Stomach (tissue), 9 donors: ENCODE measurements around the gene ELMO1. TPM values are rescaled to one million over a fixed set of nuclear protein-coding genes. Genes with fewer than 3 reads are reported as not detected.

Source experiments
- DNase-seq, 2 donors: peaks; one replicate each; pipeline versions ENCODE4 v3.0.0 to v3.0.0-alpha.2; 2013 to 2019
- H3K27ac ChIP-seq, 5 donors: fragments of 200-600 bp in 4 of 5; sonication (generic) in 4 of 5; one replicate each; pipeline ENCODE4 v1.5.1; 2013 to 2019; ENCODE audit warnings: mild to moderate bottlenecking in 1 of 5, moderate library complexity in 1 of 5
- H3K27me3 ChIP-seq, 3 donors: fragments of 200-600 bp; sonication (generic); one replicate each; pipeline ENCODE4 v1.5.1; 2017 to 2019; ENCODE audit warnings: mixed run types in 1 of 3
- H3K36me3 ChIP-seq, 4 donors: fragments of 200-600 bp; sonication (generic); 1 replicate in 3 of 4; 2 replicates in 1 of 4; pipeline ENCODE4 v1.5.1; 2016 to 2019
- H3K4me1 ChIP-seq, 4 donors: fragments of 200-600 bp; sonication (generic); one replicate each; pipeline ENCODE4 v1.5.1; 2016 to 2019
- H3K4me3 ChIP-seq, 4 donors: fragments of 200-600 bp; sonication (generic) in 3 of 4; one replicate each; pipeline ENCODE4 v1.5.1; 2016 to 2019; ENCODE audit warnings: mild to moderate bottlenecking in 1 of 4
- H3K9me3 ChIP-seq, 4 donors: fragments of 200-600 bp; sonication (generic); one replicate each; pipeline ENCODE4 v1.5.1; 2016 to 2019
- EP300 ChIP-seq: sonication (generic); formaldehyde crosslinking; IDR thresholded peaks from one replicate; pipeline ENCODE4 v1.6.1; 2017; ENCODE audit warnings: antibody characterized with exemption
- POLR2A ChIP-seq, 4 donors: fragments of 450-650 bp; IDR thresholded peaks; one replicate each; pipeline ENCODE4 v1.6.1; 2016; ENCODE audit warnings: antibody characterized with exemption in 4 of 4, control low read depth in 2 of 4, mild to moderate bottlenecking in 1 of 4, moderate library complexity in 1 of 4
- POLR2AphosphoS5 ChIP-seq, 3 donors: sonication (generic); formaldehyde crosslinking; IDR thresholded peaks; one replicate each; pipeline ENCODE4 v1.6.1; 2016; ENCODE audit warnings: antibody characterized with exemption in 3 of 3
- WGBS, 5 donors: extraction: QIAGEN DNeasy Blood & Tissue Kit in 3 of 5; methylation state at CpG; one replicate each; pipeline versions ENCODE4 v1.1.5 to v1.1.7; 2013 to 2018; 5-methylcytosine and 5-hydroxymethylcytosine counted together
- intact Hi-C: fragments of 100-400 bp; cut with DNase I; formaldehyde crosslinking; loops from one replicate; pipeline ENCODE4 v1.15.1; 2023; ENCODE audit warnings: low total_unique reads
- polyA plus RNA-seq, 3 donors: library from polyadenylated mRNA; stranded (reverse); fragments of 200-250 nt; gene quantifications; one replicate each; pipeline ENCODE4 v1.2.3, GENCODE V29; 2013
- total RNA-seq, 5 donors: library from RNA; depleted of rRNA; stranded (reverse); fragments of >200 nt; gene quantifications; one replicate each; pipeline versions ENCODE4 v1.1.0 to v1.2.3, GENCODE V29; 2014 to 2016
- TF ChIP-seq, protein P1 (sequence below), 7 experiments: fragments of 450-650 bp in 4 of 7; fragments of 200-600 bp in 3 of 7; sonication (generic) in 3 of 7; IDR thresholded peaks; one replicate each; pipeline ENCODE4 v1.5.1; 2016 to 2019; ENCODE audit warnings: antibody characterized with exemption in 7 of 7, control low read depth in 2 of 7, mild to moderate bottlenecking in 1 of 7
- donor health status: healthy with polysubstance abuse.
- donor health status: Bipolar disorder and iron deficiency.
- donor health status: healthy.

ELMO1 gene
- total and polyA plus RNA-seq, 8 donors = 4.1 to 117 (median 44.8) TPM

DNA sequence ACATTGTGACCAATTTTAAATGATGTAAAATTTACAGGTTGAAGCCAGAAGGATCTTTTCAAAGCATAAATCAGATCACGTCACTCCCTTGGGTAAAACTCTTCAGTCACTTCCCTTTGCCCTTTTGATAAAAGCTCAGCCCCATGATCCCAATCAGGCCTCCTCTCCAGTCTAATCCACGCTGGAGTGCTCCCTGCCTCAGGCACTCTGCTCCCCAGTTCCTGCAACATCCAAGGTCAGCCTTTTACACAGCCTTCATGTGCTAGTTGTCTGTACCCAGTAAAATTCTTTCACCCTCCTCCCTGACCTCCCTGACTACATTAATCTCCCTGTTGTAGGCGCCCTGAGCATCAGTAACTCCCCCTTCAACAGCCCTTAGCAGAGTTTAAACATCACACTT lies 14.1 kb downstream of the ELMO1 start:
- H3K27me3 ChIP-seq = no peaks in the 10 kb centered on the region
- intact Hi-C loops = no loop called here
- 47 to 61% (median 55%) methylated on average over 3 of the region's 3 CpGs for WGBS, 5 donors
- H3K4me1 ChIP-seq = peaks cover 0 to 8% (median 0%) of the 10 kb centered on the region in 4 donors
- no peak overlapping the region for H3K27ac ChIP-seq
- TF ChIP-seq POLR2AphosphoS5 (IDR thresholded peaks at IDR 0.05) = no peak
- TF ChIP-seq EP300 = no peak
- TF ChIP-seq, protein P1, sequence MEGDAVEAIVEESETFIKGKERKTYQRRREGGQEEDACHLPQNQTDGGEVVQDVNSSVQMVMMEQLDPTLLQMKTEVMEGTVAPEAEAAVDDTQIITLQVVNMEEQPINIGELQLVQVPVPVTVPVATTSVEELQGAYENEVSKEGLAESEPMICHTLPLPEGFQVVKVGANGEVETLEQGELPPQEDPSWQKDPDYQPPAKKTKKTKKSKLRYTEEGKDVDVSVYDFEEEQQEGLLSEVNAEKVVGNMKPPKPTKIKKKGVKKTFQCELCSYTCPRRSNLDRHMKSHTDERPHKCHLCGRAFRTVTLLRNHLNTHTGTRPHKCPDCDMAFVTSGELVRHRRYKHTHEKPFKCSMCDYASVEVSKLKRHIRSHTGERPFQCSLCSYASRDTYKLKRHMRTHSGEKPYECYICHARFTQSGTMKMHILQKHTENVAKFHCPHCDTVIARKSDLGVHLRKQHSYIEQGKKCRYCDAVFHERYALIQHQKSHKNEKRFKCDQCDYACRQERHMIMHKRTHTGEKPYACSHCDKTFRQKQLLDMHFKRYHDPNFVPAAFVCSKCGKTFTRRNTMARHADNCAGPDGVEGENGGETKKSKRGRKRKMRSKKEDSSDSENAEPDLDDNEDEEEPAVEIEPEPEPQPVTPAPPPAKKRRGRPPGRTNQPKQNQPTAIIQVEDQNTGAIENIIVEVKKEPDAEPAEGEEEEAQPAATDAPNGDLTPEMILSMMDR (IDR thresholded peaks at IDR 0.05) = no peak
- TF ChIP-seq POLR2A (IDR thresholded peaks at IDR 0.05) = no peak
- no peaks in the 10 kb centered on the region for H3K36me3 ChIP-seq
- DNase-seq = no peak
- H3K9me3 ChIP-seq = no peaks in the 10 kb centered on the region
- no peak overlapping the region for H3K4me3 ChIP-seq

DNA sequence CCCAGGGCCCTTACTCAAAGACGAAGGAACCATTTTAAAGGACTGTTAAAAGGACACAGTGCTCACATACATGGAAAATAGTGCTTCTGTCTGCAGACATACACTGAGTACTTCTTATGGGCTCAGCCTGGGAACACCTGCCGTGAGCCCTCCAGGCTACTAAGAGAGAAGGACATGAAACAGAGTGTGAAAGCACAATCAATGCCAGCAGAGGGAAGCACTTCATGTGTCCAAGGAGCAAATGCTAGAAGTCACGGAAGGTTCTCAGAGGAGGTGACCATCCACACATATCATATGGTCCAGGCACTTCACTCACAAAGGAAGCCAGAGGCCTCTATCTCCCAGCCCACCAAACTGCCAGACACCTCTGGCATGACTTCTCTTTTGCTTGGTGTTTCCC lies 15.5 kb downstream of the ELMO1 start:
- Histone ChIP-seq H3K9me3 (no peaks in the 10 kb centered on the region), H3K27ac (no peak overlapping the region), H3K27me3 (no peaks in the 10 kb centered on the region), H3K36me3 (no peaks in the 10 kb centered on the region), H3K4me1 (no peaks in the 10 kb centered on the region), H3K4me3 (no peak overlapping the region)
- intact Hi-C loops = no loop called here
- no peak for DNase-seq
- 73 to 84% (median 82%) methylated on average over 3 of the region's 3 CpGs for WGBS, 5 donors
- no peak for TF ChIP-seq POLR2A (IDR thresholded peaks at IDR 0.05)
- no peak for TF ChIP-seq POLR2AphosphoS5 (IDR thresholded peaks at IDR 0.05)
- no peak for TF ChIP-seq EP300
- TF ChIP-seq, protein P1 (IDR thresholded peaks at IDR 0.05) = no peak

DNA sequence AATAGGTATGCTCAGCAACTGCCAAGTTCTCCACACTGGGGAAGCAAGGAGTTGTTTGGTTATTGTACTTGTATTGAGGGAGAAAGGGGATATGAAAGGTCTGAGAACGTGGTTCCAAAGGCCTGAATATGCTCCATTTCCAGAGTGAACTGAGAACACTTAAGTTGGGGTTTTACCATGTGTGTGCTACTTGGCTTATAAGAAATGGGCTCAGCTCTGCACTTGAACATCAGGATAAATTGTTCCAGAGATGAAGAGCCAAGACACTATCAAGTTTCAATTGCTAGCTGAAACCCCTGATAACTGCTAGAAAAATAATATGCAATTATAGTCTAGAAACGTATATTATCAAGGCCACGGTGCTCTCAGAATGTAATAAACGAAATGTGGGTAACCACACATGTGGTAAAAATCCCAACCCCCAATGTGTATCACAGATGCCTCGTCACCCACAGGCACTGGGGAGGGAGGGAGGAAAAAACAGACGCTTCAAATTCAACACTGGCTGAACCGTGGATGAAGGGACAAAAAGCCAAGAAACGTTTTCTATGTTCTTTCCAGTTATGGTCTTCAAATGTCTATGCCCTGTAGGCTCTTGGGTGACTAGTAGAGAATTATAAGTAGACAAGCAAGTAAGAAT lies 16.3 kb downstream of the ELMO1 start:
- Histone ChIP-seq H3K27ac (no peak overlapping the region), H3K27me3 (no peaks in the 10 kb centered on the region), H3K4me1 (no peaks in the 10 kb centered on the region), H3K9me3 (no peaks in the 10 kb centered on the region), H3K36me3 (no peaks in the 10 kb centered on the region), H3K4me3 (no peak overlapping the region)
- intact Hi-C loops = no loop called here
- DNase-seq = no peak
- TF ChIP-seq, protein P1 (IDR thresholded peaks at IDR 0.05) = no peak
- TF ChIP-seq POLR2AphosphoS5 (IDR thresholded peaks at IDR 0.05) (no peak), EP300 (no peak), POLR2A (IDR thresholded peaks at IDR 0.05) (no peak)
- WGBS, 5 donors = 36 to 55% (median 49%) methylated on average over 8 of the region's 8 CpGs

DNA sequence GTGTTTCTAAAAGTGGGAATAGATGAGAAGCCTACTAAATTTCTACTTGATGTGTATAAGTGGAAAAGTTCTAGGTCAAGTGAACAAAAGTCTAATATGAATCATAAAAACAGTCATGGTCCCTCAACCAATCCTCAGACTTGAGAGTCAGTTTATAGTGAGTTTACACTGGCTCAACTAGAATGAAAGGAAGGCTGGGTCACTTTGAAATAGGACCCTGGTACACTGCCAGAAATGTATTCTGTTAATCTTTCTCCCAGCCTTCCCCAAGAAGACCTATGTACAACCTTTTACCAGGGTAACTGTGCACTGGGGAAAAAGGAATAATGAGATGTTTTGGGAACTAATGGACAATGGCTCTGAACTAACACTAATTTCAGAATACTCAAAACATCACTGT lies 17.3 kb downstream of the ELMO1 start:
- H3K4me3 ChIP-seq = no peak overlapping the region
- H3K9me3 ChIP-seq = no peaks in the 10 kb centered on the region
- H3K36me3 ChIP-seq = no peaks in the 10 kb centered on the region
- H3K27ac ChIP-seq = no peak overlapping the region
- intact Hi-C loops = no loop called here
- TF ChIP-seq EP300 = no peak
- TF ChIP-seq, protein P1 (IDR thresholded peaks at IDR 0.05) = no peak
- no peak for TF ChIP-seq POLR2AphosphoS5 (IDR thresholded peaks at IDR 0.05)
- TF ChIP-seq POLR2A (IDR thresholded peaks at IDR 0.05) = no peak
- H3K4me1 ChIP-seq = no peaks in the 10 kb centered on the region
- DNase-seq = no peak
- H3K27me3 ChIP-seq = no peaks in the 10 kb centered on the region
